Stimulated activated CD8-positive, alpha-beta memory T cell treated with anti-CD3 and anti-CD28 coated beads, Interleukin-15, amount 100 ng/mL, for 4 hours (primary cell): ENCODE data around the gene CBLB.
"Not testable (repeated sequence)": the region's sequence is repeated elsewhere in the genome, so short reads cannot be mapped to it uniquely, and the experiment has no call there.

Source experiments
- DNase-seq, 2 donors: peaks; one replicate each; pipeline ENCODE4 v3.0.0-alpha.2; 2020; ENCODE audit warnings: low read depth in 2 of 2

Gene CBLB

DNA sequence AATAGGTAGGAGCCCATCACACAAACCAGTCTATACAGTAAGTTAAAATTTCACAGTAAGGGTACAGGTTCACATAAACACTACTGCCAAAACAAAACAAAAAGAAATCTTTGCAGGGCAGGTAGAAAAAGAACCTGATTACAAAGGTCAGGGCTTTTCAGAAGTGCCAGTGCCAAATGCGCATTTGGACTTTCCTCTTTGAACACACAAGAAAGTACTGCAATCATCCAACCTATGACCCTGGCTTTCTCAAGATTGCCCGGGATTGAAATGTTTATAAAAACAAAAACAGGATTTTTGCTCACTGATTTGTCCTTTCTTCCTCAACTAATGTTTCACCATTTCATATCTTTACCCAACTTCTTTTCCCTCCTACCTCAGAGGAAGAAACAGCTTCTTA is 47.4 kb downstream of the CBLB start:
- no peak for DNase-seq

GRCh38 chr3:105816833-105817232 is 52.0 kb downstream of the CBLB start:
- no peak for DNase-seq

DNA sequence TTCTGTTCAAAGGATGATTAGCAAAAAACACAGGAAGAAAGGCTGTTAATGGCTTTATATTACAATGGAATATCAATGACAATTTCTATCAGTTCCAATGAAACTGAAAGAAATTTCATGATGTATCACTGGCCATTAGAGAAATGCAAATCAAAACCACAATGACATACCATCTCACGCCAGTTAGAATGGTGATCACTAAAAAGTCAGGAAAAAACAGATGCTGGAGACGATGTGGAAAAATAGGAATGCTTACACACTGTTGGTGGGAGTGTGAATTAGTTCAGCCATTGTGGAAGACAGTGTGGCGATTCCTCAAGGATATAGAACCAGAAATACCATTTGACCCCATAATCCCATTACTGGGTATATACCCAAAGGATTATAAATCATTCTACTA is 53.5 kb downstream of the CBLB start:
- not testable (repeated sequence) for DNase-seq

DNA sequence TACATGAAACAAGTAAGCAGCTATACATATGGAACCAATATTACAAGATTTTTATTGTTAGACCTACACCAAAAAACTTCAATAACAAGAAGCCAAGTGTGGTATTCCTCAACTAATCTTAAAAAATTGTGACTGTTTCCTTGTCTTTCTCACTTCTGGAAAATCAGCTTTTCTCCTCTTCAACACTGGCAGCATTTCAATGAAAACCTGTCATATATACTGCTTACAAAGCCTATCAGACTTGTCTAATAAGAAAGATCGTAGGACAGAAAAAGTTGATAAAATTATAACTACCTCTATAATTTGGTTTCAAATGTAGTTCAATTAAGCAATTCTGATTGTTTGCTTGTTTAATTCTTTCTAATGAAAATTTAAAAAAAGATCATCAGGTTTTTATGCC is 55.1 kb downstream of the CBLB start:
- no peak for DNase-seq

GRCh38 chr3:105812194-105812586 is 56.6 kb downstream of the CBLB start:
- DNase-seq, result no peak

GRCh38 chr3:105811518-105812193 is 57.2 kb downstream of the CBLB start:
- no peak for DNase-seq

GRCh38 chr3:105809208-105809888 is 59.5 kb downstream of the CBLB start:
- no peak for DNase-seq

GRCh38 chr3:105807701-105808100 is 61.1 kb downstream of the CBLB start:
- DNase-seq, result no peak

- no peak for DNase-seq
Observed at GRCh38 chr3:105807146-105807545, 61.7 kb downstream of the CBLB start.

GRCh38 chr3:105806359-105806758 is 62.5 kb downstream of the CBLB start:
- DNase-seq, result no peak

DNA sequence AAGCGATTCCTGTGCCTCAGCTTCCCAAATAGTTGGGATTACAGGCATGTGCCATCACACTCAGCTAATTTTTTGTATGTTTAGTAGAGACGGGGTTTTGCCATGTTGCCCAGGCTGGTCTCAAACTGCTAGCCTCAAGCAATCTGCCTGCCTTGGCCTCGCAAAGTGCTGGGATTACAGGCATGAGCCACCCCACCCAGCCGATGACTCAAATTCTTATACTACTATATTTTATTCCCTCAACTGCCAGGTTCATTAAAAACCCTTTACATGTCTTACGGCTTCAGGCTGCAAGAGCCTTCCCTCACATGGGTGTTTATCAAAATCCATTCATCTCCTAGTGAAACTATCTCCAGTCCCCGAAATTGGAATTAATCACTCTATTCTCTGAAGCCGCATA is 63.4 kb downstream of the CBLB start:
- no peak for DNase-seq

- no peak for DNase-seq
Observed at GRCh38 chr3:105802118-105802706, 66.6 kb downstream of the CBLB start.

GRCh38 chr3:105801397-105801796 is 67.4 kb downstream of the CBLB start:
- no peak for DNase-seq

- no peak for DNase-seq
Observed at GRCh38 chr3:105800320-105800719, 68.5 kb downstream of the CBLB start.

GRCh38 chr3:105799286-105799685 is 69.5 kb downstream of the CBLB start:
- DNase-seq, result no peak

DNA sequence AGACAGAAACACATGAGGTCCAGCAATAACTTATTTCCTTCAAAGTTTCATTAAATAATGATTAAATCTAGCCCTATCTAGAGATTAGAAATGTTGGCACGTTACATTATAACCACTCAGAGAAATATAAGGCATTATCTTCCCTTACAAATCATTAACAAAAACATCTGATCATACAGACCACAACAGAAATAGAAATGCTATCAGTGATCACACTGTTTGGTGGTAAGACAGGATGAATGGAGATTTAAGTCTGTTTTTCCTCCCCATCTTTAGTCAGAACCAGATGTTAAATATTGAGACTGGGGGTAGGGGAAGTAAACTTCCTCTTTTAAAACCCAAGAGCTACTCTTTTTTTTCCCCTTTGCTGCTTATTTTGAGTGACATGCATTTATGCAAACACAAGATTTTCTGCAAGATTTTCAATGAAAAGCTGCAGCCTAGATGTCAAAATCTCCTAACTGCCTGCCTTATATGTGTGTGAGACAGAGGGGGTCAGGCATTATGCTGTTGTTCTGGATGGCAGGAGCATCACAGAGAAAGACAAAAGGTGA is 70.4 kb downstream of the CBLB start:
- no peak for DNase-seq

DNA sequence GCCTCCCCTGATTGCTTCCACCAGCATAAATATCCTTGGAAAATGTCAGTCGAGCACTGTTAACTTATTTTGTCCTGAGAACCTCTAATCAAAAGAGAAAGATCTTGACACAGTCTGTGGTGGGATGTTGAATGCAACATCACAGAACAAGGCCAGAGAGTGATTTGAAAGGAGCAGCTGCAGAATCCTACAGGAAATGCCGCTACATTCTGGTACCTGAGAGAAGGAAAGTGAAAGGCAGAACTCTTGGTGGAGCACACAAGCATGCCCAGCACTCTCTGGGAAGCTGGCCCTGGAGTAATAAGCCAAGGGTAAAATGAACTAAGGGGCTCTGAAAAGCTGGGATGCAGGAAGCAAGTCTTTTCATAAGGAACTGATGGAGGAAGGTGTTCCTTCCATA is 75.8 kb downstream of the CBLB start:
- no peak for DNase-seq

GRCh38 chr3:105791919-105792786 is 76.7 kb downstream of the CBLB start:
- no peak for DNase-seq

- DNase-seq, result no peak
Observed at GRCh38 chr3:105791131-105791530, 77.7 kb downstream of the CBLB start.

- DNase-seq, result no peak
Observed at GRCh38 chr3:105790534-105790933, 78.3 kb downstream of the CBLB start.

DNA sequence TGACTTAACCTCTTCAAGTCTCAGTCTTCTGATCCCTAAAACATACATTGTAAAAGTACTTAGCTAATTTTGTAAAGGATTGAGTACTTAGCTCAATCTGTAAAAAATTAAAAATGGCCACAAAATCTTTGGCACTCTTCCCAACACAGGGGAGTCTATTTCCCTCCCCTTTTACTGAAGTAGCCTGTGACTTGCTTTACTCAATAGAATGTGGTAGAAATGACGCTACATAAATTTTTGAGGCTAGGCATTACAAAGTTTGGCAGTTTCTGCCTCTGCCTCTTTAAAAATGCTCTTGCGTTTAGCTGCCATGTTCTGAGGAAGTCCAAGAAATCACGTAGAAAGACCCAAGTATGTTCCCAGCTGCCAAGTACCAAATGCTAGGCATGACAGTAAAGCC is 80.2 kb downstream of the CBLB start:
- no peak for DNase-seq

DNA sequence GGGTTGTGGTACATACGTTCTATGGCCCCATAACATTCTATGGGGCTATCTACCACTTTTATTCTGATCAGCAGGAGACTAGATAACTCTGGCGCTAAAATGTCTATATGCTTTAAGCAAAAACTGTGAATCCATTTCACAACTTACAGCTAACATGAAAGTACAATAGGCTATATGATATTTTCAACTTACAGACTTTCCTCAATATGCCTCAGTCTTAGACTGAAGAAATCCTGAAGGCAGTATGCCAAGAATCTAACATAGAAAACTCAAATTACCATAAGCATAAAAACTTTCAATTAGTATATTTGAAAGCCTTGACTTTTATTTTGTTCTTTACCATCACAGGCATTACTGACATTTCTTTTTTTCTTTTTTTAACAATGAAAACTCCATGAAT is 81.4 kb downstream of the CBLB start:
- DNase-seq, result no peak
